H1 (cell line): ENCODE data around the gene DYRK2. TPM values are rescaled to one million over a fixed set of nuclear protein-coding genes. Genes with fewer than 3 reads are reported as not detected.

Source experiments
- CTCF ChIA-PET: fragments of 300-600 bp; sonication (Branson Sonifier 250); formaldehyde crosslinking; loops from one replicate; lab custom pipeline; 2021; ENCODE audit not compliant: partially characterized antibody; lab: Charles Lee
- POLR2A ChIA-PET: fragments of 300-600 bp; sonication (Branson Sonifier 250); formaldehyde crosslinking; loops from one replicate; lab custom pipeline; 2021; ENCODE audit warnings: inconsistent platforms; ENCODE audit not compliant: partially characterized antibody; lab: Charles Lee
- DNase-seq, 2 experiments: peaks; one replicate each; pipeline versions ENCODE4 v3.0.0 to v3.0.0-alpha.2; 2010 to 2022; ENCODE audit warnings: low spot score in 2 of 2, low read depth in 1 of 2, mixed read lengths in 1 of 2
- FAIRE-seq: peaks from 2 replicates; lab custom pipeline; 2011; peaks lifted over from hg19 to GRCh38; lab: Jason Lieb, UNC
- H2AFZ ChIP-seq: 2 replicates; pipeline ENCODE4 v1.8.1; 2012; ENCODE audit warnings: low read length, inconsistent platforms
- H2AK5ac ChIP-seq: 2 replicates; pipeline ENCODE4 v1.6.1; 2013; ENCODE audit warnings: low read depth, low read length
- H2BK120ac ChIP-seq: replicated peaks from 2 replicates; pipeline ENCODE3; 2013; ENCODE audit warnings: low read depth, low read length, inconsistent platforms
- H2BK12ac ChIP-seq: 2 replicates; pipeline ENCODE4 v1.6.1; 2013; ENCODE audit warnings: low read depth, low read length
- H2BK15ac ChIP-seq: 2 replicates; pipeline ENCODE4 v1.6.1; 2013; ENCODE audit warnings: low read length
- H2BK20ac ChIP-seq: 2 replicates; pipeline ENCODE4 v1.6.1; 2013; ENCODE audit warnings: low read length
- H2BK5ac ChIP-seq: 2 replicates; pipeline ENCODE4 v1.6.1; 2013; ENCODE audit warnings: low read depth, low read length
- H3K14ac ChIP-seq: 2 replicates; pipeline ENCODE4 v1.6.1; 2013; ENCODE audit warnings: inconsistent platforms; ENCODE audit not compliant: insufficient read length
- H3K18ac ChIP-seq: 2 replicates; pipeline ENCODE4 v1.6.1; 2013; ENCODE audit warnings: low read length; ENCODE audit errors: extremely low read depth
- H3K23ac ChIP-seq: 2 replicates; pipeline ENCODE4 v1.6.1; 2013; ENCODE audit warnings: inconsistent platforms; ENCODE audit not compliant: insufficient read length
- H3K23me2 ChIP-seq: 2 replicates; pipeline ENCODE4 v1.6.1; 2013; ENCODE audit warnings: low read depth, low read length
- H3K27ac ChIP-seq: 2 replicates; pipeline ENCODE4 v1.6.1; 2011; ENCODE audit warnings: low read depth, low read length, inconsistent platforms
- H3K27me3 ChIP-seq, 4 experiments: replicated peaks in 1 of 4; 1 replicate in 1 of 4; 2 replicates in 3 of 4; pipeline versions ENCODE4 v1.6.1 to v1.8.1; 2011 to 2013; ENCODE audit warnings: low read length in 3 of 4, mild to moderate bottlenecking in 3 of 4, inconsistent platforms in 2 of 4, mixed read lengths in 2 of 4, moderate library complexity in 1 of 4; ENCODE audit not compliant: control insufficient read depth in 3 of 4, insufficient read depth in 3 of 4; ENCODE audit errors: extremely low read depth in 1 of 4
- H3K36me3 ChIP-seq, 4 experiments: 2 replicates each; pipeline versions ENCODE4 v1.6.1 to v1.8.1; 2011 to 2013; ENCODE audit warnings: mild to moderate bottlenecking in 4 of 4, low read length in 3 of 4, moderate library complexity in 2 of 4, control low read depth in 1 of 4, inconsistent platforms in 1 of 4; ENCODE audit not compliant: insufficient read depth in 4 of 4, control insufficient read depth in 2 of 4
- H3K4ac ChIP-seq: replicated peaks from 2 replicates; pipeline ENCODE3; 2013; ENCODE audit warnings: low read length, low read depth, mixed read lengths, inconsistent platforms; ENCODE audit not compliant: insufficient read length
- H3K4me1 ChIP-seq, 4 experiments: replicated peaks in 1 of 4; 1 replicate in 1 of 4; 2 replicates in 3 of 4; pipeline versions ENCODE4 v1.6.1 to v1.8.1; 2011 to 2013; ENCODE audit warnings: low read length in 3 of 4, inconsistent platforms in 2 of 4, mixed read lengths in 1 of 4; ENCODE audit not compliant: insufficient read depth in 4 of 4, control insufficient read depth in 3 of 4
- H3K4me2 ChIP-seq, 2 experiments: 2 replicates each; pipeline versions ENCODE4 v1.6.1 to v1.8.1; 2011 to 2013; ENCODE audit warnings: low read depth in 2 of 2, low read length in 2 of 2, control low read depth in 1 of 2, inconsistent platforms in 1 of 2, mild to moderate bottlenecking in 1 of 2; ENCODE audit not compliant: insufficient read depth in 1 of 2
- H3K4me3 ChIP-seq, 4 experiments: fragments of 200-600, 300-600 bp in 1 of 4; sonication (generic), shearing (Covaris generic), sonication (Bioruptor Twin) in 1 of 4; 2 replicates each; pipeline versions ENCODE4 v1.5.1 to v1.8.1; 2011 to 2016; ENCODE audit warnings: low read length in 4 of 4, low read depth in 3 of 4, control low read depth in 2 of 4, inconsistent platforms in 2 of 4, mild to moderate bottlenecking in 2 of 4, mixed read lengths in 1 of 4, moderate library complexity in 1 of 4; ENCODE audit not compliant: insufficient read depth in 2 of 4; ENCODE audit errors: extremely low read depth in 1 of 4
- H3K56ac ChIP-seq: replicated peaks from 2 replicates; pipeline ENCODE3; 2013; ENCODE audit warnings: low read depth, mild to moderate bottlenecking, mixed read lengths, low read length, inconsistent platforms; ENCODE audit not compliant: insufficient read length
- H3K79me1 ChIP-seq: 2 replicates; pipeline ENCODE4 v1.6.1; 2013; ENCODE audit warnings: low read depth, low read length, control low read depth
- H3K79me2 ChIP-seq, 2 experiments: 2 replicates each; pipeline versions ENCODE4 v1.6.1 to v1.8.1; 2012 to 2013; ENCODE audit warnings: low read length in 2 of 2, mild to moderate bottlenecking in 2 of 2, inconsistent platforms in 1 of 2; ENCODE audit not compliant: insufficient read depth in 2 of 2, control insufficient read depth in 1 of 2
- H3K9ac ChIP-seq, 4 experiments: replicated peaks in 1 of 4; 1 replicate in 1 of 4; 2 replicates in 3 of 4; pipeline versions ENCODE4 v1.6.1 to v1.8.1; 2011 to 2013; ENCODE audit warnings: low read depth in 3 of 4, low read length in 3 of 4, control low read depth in 2 of 4, mild to moderate bottlenecking in 2 of 4, moderate library complexity in 2 of 4, inconsistent platforms in 1 of 4; ENCODE audit errors: extremely low read depth in 1 of 4
- H3K9me3 ChIP-seq, 2 experiments: 2 replicates each; pipeline versions ENCODE4 v1.6.1 to v1.8.1; 2012 to 2013; ENCODE audit warnings: mild to moderate bottlenecking in 2 of 2, moderate library complexity in 2 of 2, control low read depth in 1 of 2, inconsistent platforms in 1 of 2, low read depth in 1 of 2, low read length in 1 of 2, mixed read lengths in 1 of 2; ENCODE audit not compliant: insufficient read depth in 2 of 2
- H4K20me1 ChIP-seq, 2 experiments: replicated peaks in 1 of 2; 2 replicates each; pipeline versions ENCODE3 to v1.8.1; 2011 to 2013; ENCODE audit warnings: inconsistent platforms in 2 of 2, low read length in 2 of 2, mild to moderate bottlenecking in 1 of 2; ENCODE audit not compliant: insufficient read depth in 2 of 2, control insufficient read depth in 1 of 2
- H4K5ac ChIP-seq: 2 replicates; pipeline ENCODE4 v1.6.1; 2013; ENCODE audit warnings: low read length, low read depth, mixed read lengths, inconsistent platforms; ENCODE audit not compliant: insufficient read length
- H4K8ac ChIP-seq: 2 replicates; pipeline ENCODE4 v1.8.0; 2013; ENCODE audit warnings: mild to moderate bottlenecking, moderate library complexity, low read length, inconsistent platforms; ENCODE audit not compliant: insufficient read depth; ENCODE audit errors: extremely low read depth
- H4K91ac ChIP-seq: replicated peaks from 2 replicates; pipeline ENCODE3; 2013; ENCODE audit warnings: low read length, mixed read lengths, inconsistent platforms; ENCODE audit not compliant: insufficient read length
- ATF2 ChIP-seq: IDR thresholded peaks from 2 replicates; pipeline ENCODE4 v1.6.1; 2012; ENCODE audit warnings: low read length, inconsistent platforms
- ATF3 ChIP-seq: IDR thresholded peaks from 2 replicates; pipeline ENCODE4 v1.6.1; 2011; ENCODE audit warnings: low read depth, mild to moderate bottlenecking, low read length; ENCODE audit not compliant: insufficient read depth
- CBX8 ChIP-seq: fragments of 300-800, 300-1000 bp; sonication (generic); IDR thresholded peaks from 2 replicates; pipeline ENCODE4 v1.7.1; 2016; ENCODE audit warnings: low read depth, low read length, borderline replicate concordance
- FOSL1 ChIP-seq: IDR thresholded peaks from 2 replicates; pipeline ENCODE4 v1.6.1; 2011; ENCODE audit warnings: mild to moderate bottlenecking, low read depth, low read length, moderate library complexity; ENCODE audit not compliant: insufficient read depth
- MAX ChIP-seq: IDR thresholded peaks from 2 replicates; pipeline ENCODE4 v1.6.1; 2012; ENCODE audit warnings: inconsistent platforms
- RNF2 ChIP-seq: fragments of 200-900, 300-1000 bp; sonication (generic); IDR thresholded peaks from 2 replicates; pipeline ENCODE4 v1.7.1; 2016; ENCODE audit warnings: borderline replicate concordance, low read depth, mild to moderate bottlenecking, antibody characterized with exemption, low read length; ENCODE audit not compliant: poor library complexity, severe bottlenecking; ENCODE audit errors: missing control alignments
- SP1 ChIP-seq: IDR thresholded peaks from 2 replicates; pipeline ENCODE4 v1.6.1; 2011; ENCODE audit warnings: low read depth, low read length
- WGBS, 2 experiments: shearing (Covaris generic) in 1 of 2; methylation state at CpG; one replicate each; pipeline versions ENCODE4 v1.1.6 to v1.1.7; 2013 to 2015; ENCODE audit warnings: low lambda C conversion rate in 2 of 2, mixed read lengths in 2 of 2, inconsistent platforms in 1 of 2, low coverage in 1 of 2, missing lambda C conversion rate in 1 of 2; ENCODE audit not compliant: insufficient replicate concordance in 2 of 2, insufficient coverage in 1 of 2, insufficient read length in 1 of 2; ENCODE audit errors: extremely low coverage in 1 of 2, missing lambda C conversion rate in 1 of 2; 5-methylcytosine and 5-hydroxymethylcytosine counted together
- polyA plus RNA-seq, 7 experiments: library from polyadenylated mRNA; depleted of rRNA in 3 of 7; stranded (reverse) in 5 of 7; unstranded in 2 of 7; fragments of >200 nt in 5 of 7; fragments of 200-250 nt in 2 of 7; gene quantifications; 1 replicate in 5 of 7; 2 replicates in 1 of 7; 4 replicates in 1 of 7; pipeline versions ENCODE4 v1.2.1 to v1.2.3, GENCODE V29; 2011 to 2013; ENCODE audit warnings: missing spikeins in 2 of 7, mixed read lengths in 2 of 7
- total RNA-seq: library from RNA; stranded (reverse); fragmentation: NEBNext Ultra II Directional; extraction: Animal tissue kit (Norgen Biotek cat#: 25700); gene quantifications from 2 replicates; pipeline ENCODE4 v1.2.1, GENCODE V29; 2021

DYRK2 gene
- total and polyA plus RNA-seq, 2 of the 8 experiments (the other 6 are each of a cell fraction or from before 2014, with no cell fraction given): 11.2 to 31.6 TPM

GRCh38 chr12:67621112-67621511 lies 27.4 kb upstream of the DYRK2 start:
- Histone ChIP-seq H3K27ac (no peak overlapping the region), H3K23me2 (no peaks in the 10 kb centered on the region), H4K20me1 (no peaks in the 10 kb centered on the region), H3K4me3 (no peak overlapping the region), H3K79me2 (no peaks in the 10 kb centered on the region), H2BK120ac (no peak overlapping the region), H2BK5ac (no peak overlapping the region), H2BK12ac (no peak overlapping the region), H2BK15ac (no peak overlapping the region), H3K27me3 (no peaks in the 10 kb centered on the region), H3K56ac (no peak overlapping the region), H4K8ac (no peak overlapping the region), H2BK20ac (no peak overlapping the region), H3K36me3 (no peaks in the 10 kb centered on the region), H2AFZ (peak overlapping the region; percentile 70; the same call in 1 of the 2 replicates), H3K23ac (peak overlapping the region; percentile 70), H3K14ac (no peak overlapping the region), H3K4me2 (no peak overlapping the region), H4K91ac (no peak overlapping the region), H3K4ac (no peak overlapping the region), H4K5ac (no peak overlapping the region), H3K18ac (no peak overlapping the region), H3K79me1 (no peaks in the 10 kb centered on the region), H3K4me1 (no peaks in the 10 kb centered on the region), H3K9ac (no peak overlapping the region), H2AK5ac (no peak overlapping the region), H3K9me3 (no peaks in the 10 kb centered on the region)
- WGBS, 2 experiments: 80% methylated on average over 1 of the region's 1 CpG; no CpG with 5 or more reads in 1 of the 2 experiments
- CTCF ChIA-PET: interaction anchor here (1.0 kb wide), 1 partner anchor 16 kb away, joined by 3 read pairs; no protein-coding TSS in a partner anchor
- TF ChIP-seq ATF3: no peak
- TF ChIP-seq RNF2: no peak
- TF ChIP-seq ATF2: no peak
- TF ChIP-seq SP1: no peak
- TF ChIP-seq MAX: no peak
- TF ChIP-seq CBX8: no peak
- no peak for TF ChIP-seq FOSL1
- FAIRE-seq (no peak), DNase-seq (no peak)
- POLR2A ChIA-PET: no interaction called here
